ENCODE results near the gene WDCP.
"Not testable (repeated sequence)": the region's sequence is repeated elsewhere in the genome, so short reads cannot be mapped to it uniquely, and the experiment has no call there.

Gene WDCP

GRCh38 chr2:24065341-24065740 is 18.1 kb upstream of the WDCP start:
- no peak for DNase-seq (ENCODE audit: low spot score)

- DNase-seq (ENCODE audit: low spot score), result no peak
These were observed 11.5 kb upstream of the WDCP start for GRCh38 chr2:24058564-24059271.

- no peak for DNase-seq (ENCODE audit: low spot score)
These were observed 8.6 kb upstream of the WDCP start for GRCh38 chr2:24055750-24056149.

- DNase-seq (ENCODE audit: low spot score), result no peak
These were observed 7.3 kb upstream of the WDCP start for GRCh38 chr2:24054366-24055010.

GRCh38 chr2:24052951-24053350 is 5.8 kb upstream of the WDCP start:
- DNase-seq (ENCODE audit: low spot score), result no peak

GRCh38 chr2:24051833-24052232 is 4.6 kb upstream of the WDCP start:
- no peak for DNase-seq (ENCODE audit: low spot score)

- no peak for DNase-seq (ENCODE audit: low spot score)
These were observed 3.1 kb upstream of the WDCP start for GRCh38 chr2:24050041-24050979.

GRCh38 chr2:24049485-24050021 is 2.4 kb upstream of the WDCP start, which contains the start of gene FKBP1B:
Gene FKBP1B (plus strand): TSS chr2:24049741. CDS start chr2:24049850, 109 bp downstream.
- DNase-seq (ENCODE audit: low spot score), result peak; percentile 24

GRCh38 chr2:24048769-24049484 is 1.7 kb upstream of the WDCP start:
- DNase-seq (ENCODE audit: low spot score), result no peak

- no peak for DNase-seq (ENCODE audit: low spot score)
These were observed 477 bp upstream of the WDCP start for GRCh38 chr2:24047703-24048033.

GRCh38 chr2:24046599-24046929 is 627 bp downstream of the WDCP start:
- DNase-seq (ENCODE audit: low spot score), result no peak

GRCh38 chr2:24045511-24046508 is 1.4 kb downstream of the WDCP start:
- no peak for DNase-seq (ENCODE audit: low spot score)

GRCh38 chr2:24043133-24043532 is 4.1 kb downstream of the WDCP start:
- DNase-seq (ENCODE audit: low spot score), result not testable (repeated sequence)

- DNase-seq (ENCODE audit: low spot score), result no peak
These were observed 6.7 kb downstream of the WDCP start for GRCh38 chr2:24040511-24040910.

- DNase-seq (ENCODE audit: low spot score), result no peak
These were observed 8.2 kb downstream of the WDCP start for GRCh38 chr2:24038786-24039499.

- DNase-seq (ENCODE audit: low spot score), result no peak
These were observed 21.0 kb downstream of the WDCP start for GRCh38 chr2:24026233-24026632.

GRCh38 chr2:24024996-24025663 is 22.1 kb downstream of the WDCP start:
- DNase-seq (ENCODE audit: low spot score), result no peak

- no peak for DNase-seq (ENCODE audit: low spot score)
These were observed 23.2 kb downstream of the WDCP start for GRCh38 chr2:24024018-24024417.

GRCh38 chr2:24022975-24023575 is 24.1 kb downstream of the WDCP start:
- DNase-seq (ENCODE audit: low spot score), result no peak

Measured in HuH-7.5 (cell line).